PC-9 (cell line): ENCODE data around the gene CSPG5. TPM values are rescaled to one million over a fixed set of nuclear protein-coding genes. Genes with fewer than 3 reads are reported as not detected.

Experiments
- BruUV-seq: library from RNA; stranded (reverse); fragments of 400-500 nt; replicated peaks from 2 replicates; lab custom pipeline; 2021; lab: Mats Ljungman, UMichigan
- CTCF ChIA-PET: fragments of 300-600 bp; sonication (Branson Sonifier 250); formaldehyde crosslinking; loops from one replicate; lab custom pipeline; 2022; ENCODE audit warnings: antibody characterized with exemption; lab: Charles Lee
- POLR2A ChIA-PET: fragments of 300-600 bp; sonication (Branson Sonifier 250); formaldehyde crosslinking; loops from one replicate; lab custom pipeline; 2022; ENCODE audit warnings: antibody characterized with exemption; ENCODE audit not compliant: unreplicated experiment; lab: Charles Lee
- DNase-seq, 2 experiments: peaks; one replicate each; pipeline versions ENCODE4 v3.0.0 to v3.0.0-alpha.2; 2015 to 2022; ENCODE audit warnings: mixed read lengths in 1 of 2
- H2AFZ ChIP-seq: fragments of 200-600 bp; sonication (generic); 2 replicates; pipeline ENCODE4 v1.8.1; 2017; ENCODE audit warnings: antibody characterized with exemption
- H3F3A ChIP-seq: fragments of 200-600 bp; sonication (generic); 2 replicates; pipeline ENCODE4 v1.8.1; 2017; ENCODE audit warnings: antibody characterized with exemption, mild to moderate bottlenecking, low read depth; ENCODE audit not compliant: insufficient read depth
- H3K27ac ChIP-seq: fragments of 200-600 bp; sonication (generic); 2 replicates; pipeline ENCODE4 v1.6.1; 2016; ENCODE audit warnings: mixed run types
- H3K27me3 ChIP-seq: fragments of 200-600 bp; sonication (generic); 2 replicates; pipeline ENCODE4 v1.6.1; 2016; ENCODE audit warnings: low read depth, mixed run types; ENCODE audit not compliant: insufficient read depth
- H3K36me3 ChIP-seq: fragments of 200-600 bp; sonication (generic); 2 replicates; pipeline ENCODE4 v1.6.1; 2016; ENCODE audit warnings: low read depth, mixed run types
- H3K4me1 ChIP-seq: fragments of 200-600 bp; sonication (generic); replicated peaks from 2 replicates; pipeline ENCODE4 v1.6.1; 2016; ENCODE audit warnings: mixed run types; ENCODE audit not compliant: insufficient read depth
- H3K4me2 ChIP-seq: fragments of 200-600 bp; sonication (generic); 2 replicates; pipeline ENCODE4 v1.6.1; 2017; ENCODE audit warnings: mixed run types
- H3K4me3 ChIP-seq: fragments of 200-600 bp; sonication (generic); 2 replicates; pipeline ENCODE4 v1.6.1; 2016; ENCODE audit warnings: mixed run types
- H3K79me2 ChIP-seq: fragments of 200-600 bp; sonication (generic); 2 replicates; pipeline ENCODE4 v1.6.1; 2017; ENCODE audit warnings: low read depth, mixed run types
- H3K9me2 ChIP-seq: fragments of 200-600 bp; sonication (generic); 2 replicates; pipeline ENCODE4 v1.8.1; 2017; ENCODE audit warnings: mild to moderate bottlenecking; ENCODE audit not compliant: insufficient read depth
- H3K9me3 ChIP-seq: fragments of 200-600 bp; sonication (generic); 2 replicates; pipeline ENCODE4 v1.8.1; 2016; ENCODE audit warnings: low read depth; ENCODE audit not compliant: insufficient read depth
- H4K20me1 ChIP-seq: fragments of 200-600 bp; sonication (generic); 2 replicates; pipeline ENCODE4 v1.8.1; 2017; ENCODE audit not compliant: insufficient read depth
- EZH2 ChIP-seq: fragments of 200-600 bp; sonication (generic); IDR thresholded peaks from 2 replicates; pipeline ENCODE4 v1.8.0; 2017; ENCODE audit warnings: antibody characterized with exemption, low read depth
- intact Hi-C: fragments of 100-400 bp; cut with micrococcal nuclease; formaldehyde crosslinking; loops from one replicate; pipeline ENCODE4 v1.10.0; 2022; ENCODE audit not compliant: unreplicated experiment
- total RNA-seq: library from RNA; stranded (reverse); gene quantifications from 2 replicates; pipeline ENCODE4 v1.2.3, GENCODE V29; 2021
- TF ChIP-seq, protein P1 (sequence below): fragments of 200-600 bp; sonication (generic); conservative IDR thresholded peaks from 2 replicates; pipeline ENCODE4 v1.6.1; 2017; ENCODE audit warnings: mixed run types, antibody characterized with exemption, mild to moderate bottlenecking, moderate library complexity

Gene CSPG5
- total RNA-seq, 1 experiment from 2014 or later: 1.8 TPM

- Histone ChIP-seq H3K9me2 (no peaks in the 10 kb centered on the region), H3K4me1 (no peaks in the 10 kb centered on the region), H3K27me3 (no peaks in the 10 kb centered on the region), H2AFZ (no peak overlapping the region), H4K20me1 (peaks cover 5% of the 10 kb centered on the region; the same call in 1 of the 2 replicates), H3K79me2 (no peaks in the 10 kb centered on the region), H3F3A (peaks cover 3% of the 10 kb centered on the region; the same call in 1 of the 2 replicates), H3K27ac (no peak overlapping the region), H3K4me2 (no peak overlapping the region), H3K36me3 (peaks cover 11% of the 10 kb centered on the region; the same call in 1 of the 2 replicates), H3K9me3 (no peaks in the 10 kb centered on the region), H3K4me3 (no peak overlapping the region)
- CTCF ChIA-PET: no interaction called here
- BruUV-seq: no TSS peak
- no peak for TF ChIP-seq EZH2
- TF ChIP-seq, protein P1, sequence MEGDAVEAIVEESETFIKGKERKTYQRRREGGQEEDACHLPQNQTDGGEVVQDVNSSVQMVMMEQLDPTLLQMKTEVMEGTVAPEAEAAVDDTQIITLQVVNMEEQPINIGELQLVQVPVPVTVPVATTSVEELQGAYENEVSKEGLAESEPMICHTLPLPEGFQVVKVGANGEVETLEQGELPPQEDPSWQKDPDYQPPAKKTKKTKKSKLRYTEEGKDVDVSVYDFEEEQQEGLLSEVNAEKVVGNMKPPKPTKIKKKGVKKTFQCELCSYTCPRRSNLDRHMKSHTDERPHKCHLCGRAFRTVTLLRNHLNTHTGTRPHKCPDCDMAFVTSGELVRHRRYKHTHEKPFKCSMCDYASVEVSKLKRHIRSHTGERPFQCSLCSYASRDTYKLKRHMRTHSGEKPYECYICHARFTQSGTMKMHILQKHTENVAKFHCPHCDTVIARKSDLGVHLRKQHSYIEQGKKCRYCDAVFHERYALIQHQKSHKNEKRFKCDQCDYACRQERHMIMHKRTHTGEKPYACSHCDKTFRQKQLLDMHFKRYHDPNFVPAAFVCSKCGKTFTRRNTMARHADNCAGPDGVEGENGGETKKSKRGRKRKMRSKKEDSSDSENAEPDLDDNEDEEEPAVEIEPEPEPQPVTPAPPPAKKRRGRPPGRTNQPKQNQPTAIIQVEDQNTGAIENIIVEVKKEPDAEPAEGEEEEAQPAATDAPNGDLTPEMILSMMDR: no peak
- POLR2A ChIA-PET: interaction anchor here (0.6 kb wide), 1 partner anchor 16 kb away, joined by 3 read pairs; no protein-coding TSS in a partner anchor
- DNase-seq: no peak
- intact Hi-C loops: no loop called here
These were observed 44.2 kb upstream of the CSPG5 start for GRCh38 chr3:47622671-47623461.

DNA sequence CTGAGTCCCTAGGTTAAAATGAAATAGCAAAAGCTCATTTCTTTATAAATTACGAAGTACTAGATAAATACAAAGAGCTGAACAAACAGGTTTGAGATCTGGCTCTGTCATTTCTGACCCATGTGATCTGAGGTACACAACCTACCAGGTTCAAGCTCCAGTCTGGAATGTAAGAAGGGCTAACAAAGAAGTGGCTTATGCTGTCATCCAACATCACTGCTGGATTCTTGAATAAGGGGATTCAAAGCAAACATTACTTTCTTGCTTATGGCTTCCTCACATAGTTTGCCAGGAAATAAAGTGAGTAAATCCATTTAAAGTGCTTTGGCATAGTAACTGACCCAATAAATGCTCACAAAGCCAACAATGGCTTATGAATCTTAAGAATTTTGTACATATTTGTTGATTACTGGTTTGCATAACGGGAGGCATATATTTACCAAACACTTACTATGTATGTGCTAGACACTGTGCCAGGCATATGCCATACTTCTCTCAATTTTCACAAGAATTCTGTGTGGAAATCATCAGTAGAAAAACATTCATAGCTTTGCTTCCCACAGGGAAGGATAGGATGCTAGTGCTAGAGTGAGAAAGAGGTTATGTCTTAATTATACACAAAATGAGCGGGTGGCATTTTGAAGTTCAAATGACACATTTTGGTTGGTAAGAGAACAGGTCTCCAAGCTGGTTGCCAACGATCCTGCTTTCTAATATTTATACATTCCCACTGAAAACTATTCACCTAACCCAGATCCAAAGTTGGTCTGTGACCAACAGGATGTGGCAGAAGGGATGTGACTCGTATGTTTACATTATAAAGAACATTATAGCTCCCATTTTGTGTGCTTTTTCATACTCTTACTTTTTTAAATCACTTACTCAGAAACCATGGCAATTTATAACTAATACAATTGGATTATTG is 38.7 kb upstream of the CSPG5 start:
- BruUV-seq: no TSS peak
- Histone ChIP-seq H3K79me2 (no peaks in the 10 kb centered on the region), H3K36me3 (peaks cover 11% of the 10 kb centered on the region; the same call in 1 of the 2 replicates), H4K20me1 (peaks cover under 1% of the 10 kb centered on the region; the same call in 1 of the 2 replicates), H3K4me2 (no peak overlapping the region), H3F3A (0 out of 2 replicates have a peak, but pooled peaks cover 3% of the 10 kb centered on the region), H3K27me3 (no peaks in the 10 kb centered on the region), H3K4me3 (no peak overlapping the region), H3K27ac (no peak overlapping the region), H3K9me3 (no peaks in the 10 kb centered on the region), H2AFZ (no peak overlapping the region), H3K9me2 (no peaks in the 10 kb centered on the region), H3K4me1 (no peaks in the 10 kb centered on the region)
- ChIA-PET CTCF (interaction anchor here (0.6 kb wide), 1 partner anchor 111 kb away, joined by 3 read pairs; no protein-coding TSS in a partner anchor), POLR2A (no interaction called here)
- DNase-seq: no peak
- TF ChIP-seq EZH2: no peak
- TF ChIP-seq, protein P1: no peak
- intact Hi-C loops: no loop called here

GRCh38 chr3:47614788-47615187 is 36.1 kb upstream of the CSPG5 start:
- no TSS peak for BruUV-seq
- H3F3A ChIP-seq: peaks cover 3% of the 10 kb centered on the region; the same call in 1 of the 2 replicates
- H3K36me3 ChIP-seq: peaks cover 20% of the 10 kb centered on the region; the same call in 1 of the 2 replicates
- no peak overlapping the region for H3K27ac ChIP-seq
- H3K27me3 ChIP-seq: no peaks in the 10 kb centered on the region
- no peak overlapping the region for H3K4me2 ChIP-seq
- H3K79me2 ChIP-seq: no peaks in the 10 kb centered on the region
- H2AFZ ChIP-seq: no peak overlapping the region
- CTCF ChIA-PET: no interaction called here
- H3K4me1 ChIP-seq: no peaks in the 10 kb centered on the region
- POLR2A ChIA-PET: no interaction called here
- TF ChIP-seq EZH2: no peak
- TF ChIP-seq, protein P1: no peak
- no peaks in the 10 kb centered on the region for H3K9me3 ChIP-seq
- H4K20me1 ChIP-seq: peaks cover 7% of the 10 kb centered on the region; the same call in 1 of the 2 replicates
- no peaks in the 10 kb centered on the region for H3K9me2 ChIP-seq
- no peak overlapping the region for H3K4me3 ChIP-seq
- intact Hi-C loops: no loop called here
- DNase-seq: no peak
